VCaP (cell line): ENCODE data around the gene DGLUCY.

Experiments
- H3K27ac ChIP-seq: fragments of 450-650 bp; 2 replicates; pipeline ENCODE4 v1.5.1; 2017
- TF ChIP-seq, protein P1 (sequence below): fragments of 450-650 bp; conservative IDR thresholded peaks from 2 replicates; pipeline ENCODE4 v1.5.1; 2017; ENCODE audit warnings: mild to moderate bottlenecking, moderate library complexity

DGLUCY gene

DNA sequence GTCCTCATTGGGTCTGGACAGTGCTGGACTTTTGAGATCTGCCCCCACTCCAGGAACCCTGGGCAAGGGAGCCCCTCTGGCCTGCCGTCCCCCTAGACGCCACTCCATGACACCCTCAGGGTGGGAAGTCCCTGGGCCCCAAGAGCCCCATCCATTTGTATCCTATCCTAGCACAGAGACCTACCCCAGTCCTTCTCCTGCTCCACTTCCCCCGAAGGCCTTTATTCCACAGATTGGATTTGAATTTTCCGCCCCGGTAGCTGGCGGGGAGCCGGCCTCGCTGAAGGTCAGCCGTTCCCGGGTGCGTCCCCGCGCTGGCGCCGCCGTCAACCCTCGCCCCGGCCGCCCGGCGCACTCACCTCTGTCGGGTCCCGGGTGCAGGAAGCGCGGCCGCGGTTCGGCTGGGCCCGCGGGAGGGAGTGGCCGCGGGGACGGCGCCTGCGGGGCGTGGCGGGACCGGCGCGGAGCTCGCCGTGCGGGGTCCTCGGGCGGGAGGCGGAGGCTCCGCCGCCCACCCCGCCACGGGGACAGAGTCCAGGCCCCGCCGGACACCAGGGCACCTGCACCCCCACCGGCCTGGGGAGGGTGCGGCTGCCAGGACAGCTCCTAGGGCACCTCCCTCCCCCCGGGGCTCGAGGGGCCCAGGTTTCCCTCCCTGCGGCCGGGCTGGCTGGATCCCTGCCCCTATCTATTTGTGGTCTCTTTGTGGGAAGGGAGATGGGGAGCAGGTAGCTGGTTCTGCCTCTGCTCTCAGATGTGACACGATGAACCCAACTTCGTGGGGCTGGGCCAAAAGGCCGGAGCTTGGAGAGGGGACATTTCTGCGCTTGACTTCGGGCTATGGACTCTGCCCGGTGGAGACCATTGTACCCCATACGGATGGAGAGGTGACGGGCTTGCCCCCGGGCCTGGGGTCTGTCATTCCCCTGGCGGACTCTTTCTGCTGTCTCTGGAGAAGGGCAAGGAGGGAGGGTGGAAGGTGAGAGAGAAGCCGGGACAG, 150.6 kb downstream of the DGLUCY start:
- TF ChIP-seq, protein P1, sequence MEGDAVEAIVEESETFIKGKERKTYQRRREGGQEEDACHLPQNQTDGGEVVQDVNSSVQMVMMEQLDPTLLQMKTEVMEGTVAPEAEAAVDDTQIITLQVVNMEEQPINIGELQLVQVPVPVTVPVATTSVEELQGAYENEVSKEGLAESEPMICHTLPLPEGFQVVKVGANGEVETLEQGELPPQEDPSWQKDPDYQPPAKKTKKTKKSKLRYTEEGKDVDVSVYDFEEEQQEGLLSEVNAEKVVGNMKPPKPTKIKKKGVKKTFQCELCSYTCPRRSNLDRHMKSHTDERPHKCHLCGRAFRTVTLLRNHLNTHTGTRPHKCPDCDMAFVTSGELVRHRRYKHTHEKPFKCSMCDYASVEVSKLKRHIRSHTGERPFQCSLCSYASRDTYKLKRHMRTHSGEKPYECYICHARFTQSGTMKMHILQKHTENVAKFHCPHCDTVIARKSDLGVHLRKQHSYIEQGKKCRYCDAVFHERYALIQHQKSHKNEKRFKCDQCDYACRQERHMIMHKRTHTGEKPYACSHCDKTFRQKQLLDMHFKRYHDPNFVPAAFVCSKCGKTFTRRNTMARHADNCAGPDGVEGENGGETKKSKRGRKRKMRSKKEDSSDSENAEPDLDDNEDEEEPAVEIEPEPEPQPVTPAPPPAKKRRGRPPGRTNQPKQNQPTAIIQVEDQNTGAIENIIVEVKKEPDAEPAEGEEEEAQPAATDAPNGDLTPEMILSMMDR, result no peak
- H3K27ac ChIP-seq, result peak overlapping the region; percentile 48; the same call in 1 of the 2 replicates

DNA sequence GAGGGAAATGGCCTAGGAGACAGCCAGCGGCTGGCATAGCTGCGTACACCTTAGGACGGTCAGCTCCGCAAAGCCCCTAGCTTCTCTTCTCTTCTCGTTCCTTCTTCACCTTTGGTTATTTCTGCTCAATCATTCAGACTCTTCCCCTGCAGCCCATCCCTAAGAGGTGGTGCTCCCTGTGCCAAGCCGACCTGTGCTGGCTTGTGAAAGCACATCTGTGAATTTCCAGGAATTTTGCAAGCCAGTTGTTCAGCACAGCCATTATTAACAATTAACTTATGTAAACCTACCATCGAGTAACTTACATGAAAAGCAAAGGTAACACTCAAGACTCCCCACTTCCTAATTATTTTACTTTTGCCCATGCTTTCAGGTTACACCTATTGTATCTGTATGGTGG, 151.5 kb downstream of the DGLUCY start:
- peak overlapping the region; percentile 48 for H3K27ac ChIP-seq
- TF ChIP-seq, protein P1, result no peak

DNA sequence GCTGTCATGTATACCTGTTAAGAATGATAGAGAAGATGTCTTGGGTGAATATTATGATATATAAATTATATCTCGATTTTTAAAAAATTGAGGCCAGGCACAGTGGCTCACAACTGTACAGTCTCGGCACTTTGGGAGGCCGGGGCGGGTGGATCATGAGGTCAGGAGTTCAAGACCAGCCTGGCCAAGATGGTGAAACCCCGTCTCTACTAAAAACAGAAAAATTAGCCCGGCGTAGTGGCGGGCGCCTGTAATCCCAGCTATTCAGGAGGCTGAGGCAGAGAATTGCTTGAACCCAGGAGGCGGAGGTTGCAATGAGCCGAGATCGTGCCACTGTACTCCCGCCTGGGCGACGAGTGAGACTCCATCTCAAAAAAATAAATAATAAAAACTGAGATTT, 152.4 kb downstream of the DGLUCY start:
- peak overlapping the region; percentile 48 for H3K27ac ChIP-seq

DNA sequence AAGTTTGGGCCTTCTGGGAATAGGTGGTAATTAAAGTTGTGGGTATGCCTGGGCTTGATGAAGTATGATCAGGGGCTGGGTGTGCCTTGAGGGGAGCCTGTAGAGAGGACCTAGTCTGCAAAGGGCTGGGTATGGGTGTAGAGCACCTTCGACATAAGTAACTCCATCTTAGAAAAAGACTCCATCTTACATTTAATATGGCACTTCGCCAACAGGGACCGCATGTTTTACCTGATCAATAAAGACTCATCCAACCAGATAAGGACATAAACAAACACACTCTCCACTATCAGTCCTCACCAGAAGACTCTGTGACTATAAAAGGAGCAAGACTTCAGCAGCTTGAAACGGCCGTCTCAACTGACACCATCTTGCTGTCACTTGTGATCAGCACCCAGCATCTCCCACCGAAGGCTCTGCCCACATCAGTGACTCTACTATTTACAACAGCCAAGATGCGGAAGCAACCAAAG, 154.1 kb downstream of the DGLUCY start:
- TF ChIP-seq, protein P1, result no peak
- H3K27ac ChIP-seq, result peak overlapping the region; percentile 31; the same call in 1 of the 2 replicates

DNA sequence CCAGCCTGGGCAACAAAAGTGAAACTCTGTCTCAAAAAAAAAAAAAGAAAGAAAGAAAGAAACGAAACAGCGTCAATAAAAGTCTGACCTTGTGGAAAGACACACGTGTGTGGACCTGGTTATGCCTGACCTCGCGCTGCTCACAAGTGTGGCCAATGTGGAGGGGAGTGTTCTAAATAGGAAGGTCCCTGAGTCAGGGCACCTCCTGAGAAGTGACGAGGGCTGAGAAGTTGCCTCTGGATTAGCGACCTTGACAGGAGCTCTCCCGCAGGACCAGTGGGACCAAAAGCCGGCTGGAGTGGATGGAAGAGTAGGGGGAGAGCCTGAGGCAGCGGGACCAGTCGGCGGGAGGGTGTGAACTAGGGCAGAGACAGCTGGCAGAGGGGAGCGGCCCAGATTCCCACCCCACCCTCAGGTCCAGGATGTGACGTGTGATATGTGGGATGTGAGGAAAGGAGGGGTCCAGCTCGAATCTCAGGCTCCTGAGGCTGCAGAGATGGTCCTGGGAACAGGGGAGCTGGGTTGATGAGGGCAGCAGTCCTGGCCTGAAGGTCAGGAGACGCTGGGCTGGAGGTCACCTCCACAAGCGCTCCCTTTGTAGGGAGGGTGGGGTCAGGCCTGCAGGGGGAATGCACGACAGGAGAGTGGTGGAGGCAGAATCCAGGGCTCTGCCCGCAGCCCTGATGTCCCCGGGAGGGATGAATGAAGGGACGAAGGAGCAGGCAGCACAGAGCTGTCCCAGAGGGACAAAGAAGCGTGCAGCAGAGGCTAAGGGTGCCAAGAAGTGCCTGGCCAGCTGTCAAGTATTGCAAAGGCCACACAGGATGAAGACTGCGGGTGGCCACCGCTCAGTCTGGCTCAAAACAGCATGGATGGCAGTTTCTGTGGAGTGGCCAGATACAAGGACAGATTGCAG, 155.5 kb downstream of the DGLUCY start:
- H3K27ac ChIP-seq, result peak overlapping the region; percentile 31; the same call in 1 of the 2 replicates
- TF ChIP-seq, protein P1, result no peak

DNA sequence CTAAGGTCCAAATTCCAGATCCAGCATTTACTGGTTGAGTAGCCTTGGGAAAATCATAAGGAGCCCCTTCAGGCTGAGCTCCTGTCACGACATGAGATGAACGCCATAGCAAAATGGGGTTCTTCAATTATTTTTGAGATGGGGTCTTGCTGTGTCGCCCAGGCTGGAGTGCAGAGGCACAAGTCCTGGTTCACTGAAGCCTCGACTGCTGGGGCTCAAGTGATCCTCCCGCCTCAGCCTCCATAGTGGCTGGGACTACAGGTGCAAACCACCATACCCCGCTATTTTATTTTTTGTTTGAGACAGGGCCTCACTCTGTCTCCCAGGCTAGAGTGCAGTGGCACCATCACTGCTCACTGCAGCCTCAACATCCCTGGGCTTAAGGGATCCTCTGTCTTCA, 156.3 kb downstream of the DGLUCY start:
- no peak overlapping the region for H3K27ac ChIP-seq
- TF ChIP-seq, protein P1, result no peak

DNA sequence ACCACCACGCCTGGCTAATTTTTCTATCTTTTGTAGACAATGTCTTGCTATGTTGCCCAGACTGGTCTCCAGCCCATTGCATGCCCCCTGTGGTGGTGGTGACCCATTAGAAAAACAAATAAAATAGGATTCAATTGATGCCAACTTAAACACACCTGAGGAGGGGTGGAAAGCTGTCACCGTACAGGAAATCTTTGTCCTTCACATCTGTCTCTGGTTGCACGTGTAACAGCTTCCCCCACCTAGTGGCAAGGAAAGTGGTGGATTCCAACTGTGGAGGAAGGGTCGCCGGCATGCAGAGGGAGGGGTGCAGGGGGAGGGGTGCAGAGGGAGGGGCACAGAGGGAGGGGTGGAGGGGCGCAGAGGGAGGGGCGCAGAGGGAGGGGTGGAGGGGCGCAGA, 156.7 kb downstream of the DGLUCY start:
- no peak overlapping the region for H3K27ac ChIP-seq
- TF ChIP-seq, protein P1, result no peak
